ENCODE data around the gene ZNF662.
A peak's percentile ranks its signal among the peaks of the same experiment; 100 is the strongest.
"Not testable (repeated sequence)": the region's sequence is repeated elsewhere in the genome, so short reads cannot be mapped to it uniquely, and the experiment has no call there.

The ZNF662 gene

GRCh38 chr3:42906070-42906847 lies at the start of gene ZNF662:
TSS of gene ZNF662 (plus strand) at chr3:42906142. CDS start at chr3:42908115, 1,973 bp downstream.
- DNase-seq: no peak

GRCh38 chr3:42856544-42856943 lies 49.4 kb upstream of the ZNF662 start:
- no peak for DNase-seq

DNA sequence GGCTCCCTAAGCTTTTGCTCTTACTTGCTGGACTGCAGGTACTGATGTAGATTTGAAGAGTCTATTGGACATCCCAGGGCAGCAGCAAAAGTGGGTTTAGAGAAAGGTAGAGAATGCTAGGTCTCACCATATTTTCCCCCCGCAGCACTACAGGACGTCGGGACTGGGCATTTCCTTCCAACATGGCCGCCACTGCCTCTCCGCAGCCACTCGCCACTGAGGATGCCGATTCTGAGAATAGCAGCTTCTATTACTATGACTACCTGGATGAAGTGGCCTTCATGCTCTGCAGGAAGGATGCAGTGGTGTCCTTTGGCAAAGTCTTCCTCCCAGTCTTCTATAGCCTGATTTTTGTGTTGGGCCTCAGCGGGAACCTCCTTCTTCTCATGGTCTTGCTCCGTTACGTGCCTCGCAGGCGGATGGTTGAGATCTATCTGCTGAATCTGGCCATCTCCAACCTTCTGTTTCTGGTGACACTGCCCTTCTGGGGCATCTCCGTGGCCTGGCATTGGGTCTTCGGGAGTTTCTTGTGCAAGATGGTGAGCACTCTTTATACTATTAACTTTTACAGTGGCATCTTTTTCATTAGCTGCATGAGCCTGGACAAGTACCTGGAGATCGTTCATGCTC lies 41.5 kb upstream of the ZNF662 start:
- DNase-seq: no peak

- DNase-seq: no peak
Measured at GRCh38 chr3:42865256-42865655, 40.7 kb upstream of the ZNF662 start.

- DNase-seq: no peak
Measured at GRCh38 chr3:42867138-42867537, 38.8 kb upstream of the ZNF662 start.

DNA sequence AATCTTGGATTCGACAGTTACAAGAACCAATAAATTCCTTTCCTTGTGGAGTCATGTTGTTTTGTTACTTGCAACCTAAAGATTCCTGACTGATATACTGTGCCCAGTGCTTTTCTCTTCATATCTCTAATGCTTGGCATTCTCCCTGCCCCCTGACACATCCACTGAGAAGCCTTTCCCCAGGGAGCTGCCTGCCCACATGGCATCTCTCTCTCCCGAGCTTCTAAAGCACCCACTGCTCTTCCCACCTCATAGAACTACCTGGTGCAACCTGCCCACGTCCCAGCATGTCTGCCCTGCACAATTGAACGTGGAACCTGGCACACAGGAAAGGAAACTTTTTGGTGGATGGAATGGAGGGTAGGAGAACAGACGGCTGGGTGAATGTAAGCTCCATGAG lies 37.1 kb upstream of the ZNF662 start:
- DNase-seq: no peak

GRCh38 chr3:42871592-42872196 lies 34.2 kb upstream of the ZNF662 start:
- no peak for DNase-seq

GRCh38 chr3:42872718-42873117 lies 33.2 kb upstream of the ZNF662 start:
- DNase-seq: no peak

- DNase-seq: no peak
Measured at GRCh38 chr3:42873221-42873982, 32.5 kb upstream of the ZNF662 start.

GRCh38 chr3:42874749-42875148 lies 31.2 kb upstream of the ZNF662 start:
- DNase-seq: no peak

- DNase-seq: no peak
Measured at GRCh38 chr3:42875325-42876151, 30.4 kb upstream of the ZNF662 start, which contains the start of gene CYP8B1. TSS of gene CYP8B1 (minus strand) at chr3:42875879. CDS start at chr3:42875816, 63 bp downstream.

GRCh38 chr3:42876401-42876800 lies 29.5 kb upstream of the ZNF662 start:
- no peak for DNase-seq

DNA sequence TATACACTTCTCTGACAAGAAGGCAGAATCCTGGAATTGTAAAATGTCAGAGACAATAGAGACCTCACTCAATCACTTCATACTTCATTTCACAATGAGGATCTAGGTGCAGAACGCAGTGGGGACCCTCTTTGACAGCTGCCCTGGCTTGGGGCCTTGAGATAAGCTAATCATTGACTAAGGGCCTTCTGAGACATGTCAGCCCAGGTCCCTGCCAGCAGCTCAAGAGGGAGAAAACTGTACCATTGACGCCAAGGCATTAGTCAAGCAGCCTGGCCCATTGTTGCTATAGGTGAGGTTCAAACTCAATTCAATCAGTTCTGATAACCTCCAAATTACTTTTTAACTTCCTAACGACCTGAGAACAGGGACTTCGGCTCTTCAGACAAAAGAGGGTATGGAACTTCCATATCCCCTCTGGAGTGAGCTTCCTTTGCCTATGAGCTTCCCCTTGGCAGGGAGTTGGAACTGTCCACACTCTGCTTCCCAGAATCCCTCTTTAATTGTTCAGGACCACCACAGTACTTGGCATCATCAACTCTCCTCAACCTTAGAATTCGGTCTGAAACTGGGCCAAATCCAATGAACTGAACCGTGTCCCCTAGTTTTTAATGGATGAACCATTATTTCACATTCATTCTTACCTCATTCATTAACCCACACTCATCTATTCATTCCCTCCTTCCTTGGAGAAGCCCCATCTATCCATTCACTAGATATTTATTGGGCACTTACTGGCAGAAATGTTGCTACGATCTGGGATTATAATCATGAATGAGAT lies 28.8 kb upstream of the ZNF662 start:
- DNase-seq: no peak

GRCh38 chr3:42877881-42878280 lies 28.1 kb upstream of the ZNF662 start:
- no peak for DNase-seq

DNA sequence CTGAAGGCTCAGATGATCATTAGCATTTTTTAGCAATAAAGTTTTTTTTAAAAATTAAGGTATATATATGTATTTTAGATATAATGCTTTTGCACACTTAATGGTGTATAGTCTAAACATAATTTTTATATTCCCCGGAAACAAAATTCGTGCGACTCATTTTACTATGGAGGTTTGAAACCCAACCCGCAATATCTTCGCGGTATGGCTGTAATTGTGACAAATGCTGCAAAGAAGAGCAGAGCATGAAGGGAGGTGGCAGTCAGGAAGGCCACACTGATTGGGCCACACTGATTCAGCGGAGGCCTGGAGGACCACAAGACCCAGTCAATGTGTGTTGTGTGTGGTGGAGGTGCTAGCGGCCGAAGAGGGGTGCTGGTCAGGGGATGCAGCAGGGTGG lies 25.8 kb upstream of the ZNF662 start:
- no peak for DNase-seq

- DNase-seq: peak; percentile 60 to 86
Measured at GRCh38 chr3:42880601-42881451, 25.1 kb upstream of the ZNF662 start.

- not testable (repeated sequence) for DNase-seq
Measured at GRCh38 chr3:42883251-42883930, 22.6 kb upstream of the ZNF662 start.

DNA sequence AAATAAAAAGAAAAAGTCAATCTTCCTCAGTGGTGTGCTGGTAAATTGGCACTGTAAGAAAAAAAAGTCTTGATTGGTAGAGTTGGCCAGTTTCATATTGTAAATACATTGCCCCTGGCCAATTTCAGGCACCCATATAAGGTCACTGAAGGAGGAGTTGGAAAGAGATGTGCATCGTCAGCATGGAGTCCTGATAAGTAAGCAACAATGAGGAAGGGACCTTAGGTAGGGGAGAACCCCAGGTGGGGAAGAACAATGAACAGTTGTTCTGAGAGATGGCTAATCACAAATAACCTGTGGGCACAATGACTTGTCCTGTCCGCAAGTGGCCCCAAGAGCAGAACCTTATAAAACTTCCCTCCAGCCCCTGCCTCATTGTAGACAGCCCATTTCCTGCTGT lies 21.6 kb upstream of the ZNF662 start:
- DNase-seq: no peak

GRCh38 chr3:42886294-42886822 lies 19.6 kb upstream of the ZNF662 start:
- DNase-seq: no peak

DNA sequence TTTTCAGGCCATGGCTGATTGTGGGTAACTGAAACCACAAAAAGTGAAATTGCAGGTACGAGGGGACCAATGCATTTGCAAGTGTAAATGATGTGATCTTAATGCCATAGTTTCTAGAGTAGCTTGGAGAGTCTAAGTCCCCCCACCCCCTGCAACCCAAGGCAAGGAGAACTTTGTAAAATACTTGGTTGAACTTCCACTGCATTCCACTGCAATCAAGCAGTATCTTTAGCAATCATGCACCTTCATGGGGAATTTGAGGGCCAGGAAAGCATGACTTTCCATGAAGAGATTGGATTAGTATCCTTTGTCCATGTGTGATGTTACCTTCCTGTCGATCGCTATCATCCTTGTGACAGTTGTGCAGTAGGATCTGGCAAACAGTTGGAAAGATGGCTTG lies 18.9 kb upstream of the ZNF662 start:
- DNase-seq: no peak
